HFFc6 (cell line): ENCODE results near the gene DCAKD. TPM values are rescaled to one million over a fixed set of nuclear protein-coding genes. Genes with fewer than 3 reads are reported as not detected.

Experiments used
- DNase-seq: peaks from one replicate; pipeline ENCODE4 v3.0.0-alpha.2; 2018
- H3K27ac Mint-ChIP-seq: 2 replicates; pipeline ENCODE4 v1.8.0; 2020; ENCODE audit warnings: mild to moderate bottlenecking, mixed read lengths
- H3K27me3 Mint-ChIP-seq: 2 replicates; pipeline ENCODE4 v1.8.0; 2021; ENCODE audit warnings: mild to moderate bottlenecking, moderate library complexity, mixed read lengths; ENCODE audit not compliant: insufficient read depth
- H3K36me3 Mint-ChIP-seq: 2 replicates; pipeline ENCODE4 v1.8.0; 2021; ENCODE audit warnings: low read depth, mixed read lengths
- H3K4me1 Mint-ChIP-seq: 2 replicates; pipeline ENCODE4 v1.8.0; 2020; ENCODE audit warnings: low read depth, mixed read lengths
- H3K4me3 Mint-ChIP-seq: 2 replicates; pipeline ENCODE4 v1.8.0; 2020; ENCODE audit warnings: mild to moderate bottlenecking, moderate library complexity, mixed read lengths
- H3K9me3 Mint-ChIP-seq: 2 replicates; pipeline ENCODE4 v1.8.0; 2020; ENCODE audit warnings: mild to moderate bottlenecking, mixed read lengths
- CTCF ChIP-seq: fragments of 200-600 bp; sonication (generic); IDR thresholded peaks from 2 replicates; pipeline ENCODE4 v1.5.0; 2021; ENCODE audit warnings: antibody characterized with exemption, mild to moderate bottlenecking
- total RNA-seq, 6 experiments: library from RNA; stranded (reverse); fragmentation: NEBNext Ultra II Directional; extraction: Animal tissue kit (Norgen Biotek cat#: 25700); gene quantifications; 2 replicates in 1 of 6; 3 replicates in 5 of 6; pipeline ENCODE4 v1.2.3, GENCODE V29; 2021

DCAKD gene
- total RNA-seq, 6 experiments from 2014 or later = 34.0 to 38.9 (median 35.8) TPM

- Mint-ChIP-seq H3K9me3 (no peaks in the 10 kb centered on the region), H3K4me1 (peaks cover 9% of the 10 kb centered on the region), H3K4me3 (no peak overlapping the region; the same call in 1 of the 2 replicates), H3K36me3 (no peaks in the 10 kb centered on the region), H3K27me3 (peaks cover 4% of the 10 kb centered on the region), H3K27ac (no peak overlapping the region)
- TF ChIP-seq CTCF = no peak
- DNase-seq = no peak
Observed at GRCh38 chr17:45013021-45013997, 38.1 kb downstream of the DCAKD start.

- Mint-ChIP-seq H3K36me3 (no peaks in the 10 kb centered on the region), H3K4me3 (no peak overlapping the region), H3K4me1 (peaks cover 5% of the 10 kb centered on the region; the same call in 1 of the 2 replicates), H3K9me3 (no peaks in the 10 kb centered on the region), H3K27me3 (peaks cover 13% of the 10 kb centered on the region), H3K27ac (no peak overlapping the region)
- no peak for DNase-seq
- no peak for TF ChIP-seq CTCF
Observed at GRCh38 chr17:45011767-45012166, 39.7 kb downstream of the DCAKD start.

GRCh38 chr17:45009676-45010467 lies 41.6 kb downstream of the DCAKD start:
- no peak overlapping the region for H3K4me3 Mint-ChIP-seq
- H3K27ac Mint-ChIP-seq = no peak overlapping the region
- H3K4me1 Mint-ChIP-seq = peaks cover 5% of the 10 kb centered on the region; the same call in 1 of the 2 replicates
- no peak for TF ChIP-seq CTCF
- no peak for DNase-seq
- no peaks in the 10 kb centered on the region for H3K36me3 Mint-ChIP-seq
- no peaks in the 10 kb centered on the region for H3K9me3 Mint-ChIP-seq
- peaks cover 18% of the 10 kb centered on the region for H3K27me3 Mint-ChIP-seq

DNA sequence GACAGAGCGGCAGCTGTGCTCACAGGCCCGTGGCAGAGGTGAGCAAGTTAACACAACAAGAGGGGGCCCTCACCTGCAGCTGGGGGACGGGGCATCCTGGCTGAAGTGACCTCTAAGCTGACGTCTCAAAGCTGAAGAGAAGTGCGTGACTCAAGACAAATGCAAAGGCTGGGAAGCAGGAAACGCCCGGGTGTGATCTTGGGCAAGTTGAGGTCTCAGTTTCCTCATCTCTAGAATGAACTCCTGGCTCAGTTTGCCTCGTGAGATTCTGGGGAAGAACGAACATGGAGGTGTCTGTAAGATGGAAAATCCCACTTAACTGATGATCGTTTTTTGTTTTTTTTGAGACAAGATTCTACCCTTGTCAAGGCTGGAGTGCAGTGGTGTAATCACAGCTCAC lies 43.2 kb downstream of the DCAKD start:
- Mint-ChIP-seq H3K4me1 (peaks cover 3% of the 10 kb centered on the region; the same call in 1 of the 2 replicates), H3K27ac (no peak overlapping the region), H3K27me3 (peaks cover 23% of the 10 kb centered on the region), H3K9me3 (no peaks in the 10 kb centered on the region), H3K36me3 (no peaks in the 10 kb centered on the region), H3K4me3 (no peak overlapping the region)
- DNase-seq = no peak
- no peak for TF ChIP-seq CTCF

- H3K27ac Mint-ChIP-seq = no peak overlapping the region
- no peaks in the 10 kb centered on the region for H3K4me1 Mint-ChIP-seq
- H3K9me3 Mint-ChIP-seq = no peaks in the 10 kb centered on the region
- peaks cover 28% of the 10 kb centered on the region for H3K27me3 Mint-ChIP-seq
- no peak for DNase-seq
- no peak for TF ChIP-seq CTCF
- no peak overlapping the region for H3K4me3 Mint-ChIP-seq
- H3K36me3 Mint-ChIP-seq = no peaks in the 10 kb centered on the region
Observed at GRCh38 chr17:45006927-45007461, 44.4 kb downstream of the DCAKD start.
